Glomerular visceral epithelial cell (primary cell): ENCODE results near the gene KRT13.

ENCODE experiments used
- DNase-seq: peaks from one replicate; pipeline ENCODE4 v3.0.0-alpha.2; 2016; ENCODE audit errors: extremely low spot score

Gene KRT13

GRCh38 chr17:41467561-41467960 is 37.9 kb downstream of the KRT13 start:
- DNase-seq = no peak

- no peak for DNase-seq
These were observed 38.4 kb downstream of the KRT13 start, which contains the start of gene KRT32 for GRCh38 chr17:41466988-41467387. Gene KRT32, minus strand, starts transcription at chr17:41467386. Its CDS starts 61 bp downstream, at chr17:41467325.

- peak; percentile 84 for DNase-seq
These were observed 40.7 kb downstream of the KRT13 start for GRCh38 chr17:41464682-41465081.

- DNase-seq = no peak
These were observed 41.2 kb downstream of the KRT13 start for GRCh38 chr17:41464173-41464572.

- DNase-seq = no peak
These were observed 41.7 kb downstream of the KRT13 start for GRCh38 chr17:41463746-41464145.

- DNase-seq = no peak
These were observed 42.7 kb downstream of the KRT13 start for GRCh38 chr17:41462705-41463104.

- DNase-seq = no peak
These were observed 47.7 kb downstream of the KRT13 start for GRCh38 chr17:41457676-41458075.

- no peak for DNase-seq
These were observed 49.2 kb downstream of the KRT13 start for GRCh38 chr17:41456204-41456603.

GRCh38 chr17:41455236-41455635 is 50.2 kb downstream of the KRT13 start:
- no peak for DNase-seq

GRCh38 chr17:41453066-41453465 is 52.3 kb downstream of the KRT13 start:
- no peak for DNase-seq

GRCh38 chr17:41452281-41452680 is 53.1 kb downstream of the KRT13 start:
- no peak for DNase-seq

- peak; percentile 49 for DNase-seq
These were observed 54.2 kb downstream of the KRT13 start for GRCh38 chr17:41451154-41451728.
